Bronchial epithelial cell (primary cell): ENCODE data around the gene C10orf105. TPM values are rescaled to one million over a fixed set of nuclear protein-coding genes. Genes with fewer than 3 reads are reported as not detected.

Source experiments
- DNase-seq: peaks from one replicate; pipeline ENCODE4 v3.0.0-alpha.2; 2010; ENCODE audit warnings: low read depth
- FAIRE-seq: peaks from 2 replicates; lab custom pipeline; 2011; peaks lifted over from hg19 to GRCh38; lab: Jason Lieb, UNC
- H3K27me3 ChIP-seq: 2 replicates; pipeline ENCODE4 v1.5.1; 2011; ENCODE audit warnings: low read length; ENCODE audit not compliant: control insufficient read depth, insufficient read depth
- H3K36me3 ChIP-seq: 2 replicates; pipeline ENCODE4 v1.5.1; 2011; ENCODE audit warnings: low read length; ENCODE audit not compliant: control insufficient read depth, insufficient read depth
- H3K4me3 ChIP-seq: 2 replicates; pipeline ENCODE4 v1.5.1; 2011; ENCODE audit warnings: mild to moderate bottlenecking, low read depth, low read length, control low read depth
- total RNA-seq: library from RNA; depleted of rRNA; stranded (reverse); fragments of >200 nt; gene quantifications from 2 replicates; pipeline ENCODE4 v1.2.1, GENCODE V29; 2014
- TF ChIP-seq, protein P1 (sequence below): IDR thresholded peaks from 2 replicates; pipeline ENCODE4 v1.5.1; 2011; ENCODE audit warnings: mild to moderate bottlenecking, moderate library complexity, low read length, control low read depth, inconsistent platforms; ENCODE audit not compliant: insufficient read depth, severe bottlenecking

Gene C10orf105
- total RNA-seq, 1 donor from 2014 or later: not detected

DNA sequence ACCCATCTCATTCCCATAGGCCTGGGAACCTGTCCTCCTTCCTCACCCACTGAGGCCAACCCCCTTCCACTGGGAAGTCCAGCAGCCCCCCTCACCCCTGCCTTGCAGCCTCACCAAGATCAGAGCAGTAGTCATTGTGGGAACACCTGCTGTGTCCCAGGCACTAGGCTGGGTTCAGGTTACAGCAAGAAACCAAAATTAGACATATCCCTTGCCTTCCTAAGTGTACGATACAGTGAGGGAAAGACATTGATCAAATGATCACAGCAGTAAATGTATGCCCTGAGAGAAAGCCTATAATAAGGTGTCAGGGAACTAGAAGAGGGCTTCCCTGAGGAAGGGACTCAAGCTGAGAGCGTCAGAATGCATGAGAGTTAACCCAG lies 17.0 kb upstream of the C10orf105 start:
- TF ChIP-seq, protein P1, sequence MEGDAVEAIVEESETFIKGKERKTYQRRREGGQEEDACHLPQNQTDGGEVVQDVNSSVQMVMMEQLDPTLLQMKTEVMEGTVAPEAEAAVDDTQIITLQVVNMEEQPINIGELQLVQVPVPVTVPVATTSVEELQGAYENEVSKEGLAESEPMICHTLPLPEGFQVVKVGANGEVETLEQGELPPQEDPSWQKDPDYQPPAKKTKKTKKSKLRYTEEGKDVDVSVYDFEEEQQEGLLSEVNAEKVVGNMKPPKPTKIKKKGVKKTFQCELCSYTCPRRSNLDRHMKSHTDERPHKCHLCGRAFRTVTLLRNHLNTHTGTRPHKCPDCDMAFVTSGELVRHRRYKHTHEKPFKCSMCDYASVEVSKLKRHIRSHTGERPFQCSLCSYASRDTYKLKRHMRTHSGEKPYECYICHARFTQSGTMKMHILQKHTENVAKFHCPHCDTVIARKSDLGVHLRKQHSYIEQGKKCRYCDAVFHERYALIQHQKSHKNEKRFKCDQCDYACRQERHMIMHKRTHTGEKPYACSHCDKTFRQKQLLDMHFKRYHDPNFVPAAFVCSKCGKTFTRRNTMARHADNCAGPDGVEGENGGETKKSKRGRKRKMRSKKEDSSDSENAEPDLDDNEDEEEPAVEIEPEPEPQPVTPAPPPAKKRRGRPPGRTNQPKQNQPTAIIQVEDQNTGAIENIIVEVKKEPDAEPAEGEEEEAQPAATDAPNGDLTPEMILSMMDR: no peak
- no peaks in the 10 kb centered on the region for H3K36me3 ChIP-seq
- H3K4me3 ChIP-seq: no peak overlapping the region
- no peak for DNase-seq
- no peak for FAIRE-seq
- no peaks in the 10 kb centered on the region for H3K27me3 ChIP-seq

DNA sequence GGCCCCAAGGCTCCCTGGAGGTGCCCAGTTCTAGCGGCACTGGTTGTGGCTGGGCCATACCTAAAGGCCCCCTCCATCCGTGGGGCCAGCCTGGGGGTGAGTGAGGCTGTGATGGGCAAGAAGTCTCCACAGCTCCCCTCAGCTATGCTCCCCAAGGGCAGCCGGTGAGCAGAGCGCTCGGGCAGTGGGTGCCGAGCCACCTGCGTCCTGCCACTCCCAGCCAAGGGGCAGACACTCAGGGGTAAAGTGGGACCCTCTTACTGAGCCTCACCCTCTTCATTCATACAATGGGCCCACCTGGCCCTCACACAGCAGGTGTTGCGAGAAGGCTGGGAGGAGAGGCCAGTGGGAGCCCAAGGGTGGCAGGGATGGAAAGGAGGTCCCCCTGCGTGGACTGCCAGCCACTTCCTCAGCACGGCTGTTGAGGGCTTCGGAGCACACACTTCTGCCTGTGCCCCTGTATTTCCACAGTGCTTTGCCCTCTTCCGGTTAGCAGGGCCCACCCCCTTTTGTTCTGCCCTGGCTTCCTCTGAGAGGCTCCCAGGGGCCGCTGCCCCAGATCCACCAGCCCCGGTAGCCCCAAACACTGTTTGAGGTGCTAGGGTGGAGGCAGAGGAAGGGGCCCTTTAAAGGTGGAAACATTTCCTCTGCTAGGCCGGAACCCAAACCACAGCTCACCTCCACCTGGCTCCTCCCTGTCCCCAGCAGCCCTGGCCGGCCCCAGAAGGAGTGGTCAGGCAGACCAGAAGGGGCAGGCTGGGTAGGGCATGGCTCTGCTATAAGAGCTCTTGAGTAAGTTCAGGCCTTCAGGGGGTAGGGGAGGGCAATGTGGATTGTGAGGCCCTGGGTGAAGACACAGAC lies 16.4 kb upstream of the C10orf105 start:
- no peak for FAIRE-seq
- Histone ChIP-seq H3K27me3 (no peaks in the 10 kb centered on the region), H3K4me3 (no peak overlapping the region), H3K36me3 (no peaks in the 10 kb centered on the region)
- TF ChIP-seq, protein P1: no peak
- DNase-seq: no peak

DNA sequence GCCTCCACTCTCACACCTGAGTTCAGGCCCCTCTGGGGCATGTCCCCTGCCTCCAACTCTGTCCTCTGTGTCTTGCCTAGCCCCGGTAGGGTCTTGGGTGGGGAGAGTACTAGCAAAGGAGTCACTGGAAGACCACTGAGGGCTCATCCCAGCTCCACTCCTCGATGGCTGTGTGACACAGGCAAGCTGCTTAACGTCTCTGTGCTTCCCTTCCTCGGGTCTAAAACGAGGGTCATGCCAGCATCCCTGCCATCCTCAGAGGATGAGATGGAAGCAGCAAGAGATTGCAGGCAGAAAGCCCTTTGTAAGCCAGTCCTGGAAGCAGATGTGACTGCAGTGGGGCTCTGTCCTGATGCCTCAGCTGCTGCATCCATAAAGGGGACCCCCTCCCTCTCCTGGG lies 15.2 kb upstream of the C10orf105 start:
- DNase-seq (no peak), FAIRE-seq (peak; percentile 13)
- Histone ChIP-seq H3K4me3 (no peak overlapping the region), H3K27me3 (no peaks in the 10 kb centered on the region), H3K36me3 (no peaks in the 10 kb centered on the region)
- TF ChIP-seq, protein P1: no peak

DNA sequence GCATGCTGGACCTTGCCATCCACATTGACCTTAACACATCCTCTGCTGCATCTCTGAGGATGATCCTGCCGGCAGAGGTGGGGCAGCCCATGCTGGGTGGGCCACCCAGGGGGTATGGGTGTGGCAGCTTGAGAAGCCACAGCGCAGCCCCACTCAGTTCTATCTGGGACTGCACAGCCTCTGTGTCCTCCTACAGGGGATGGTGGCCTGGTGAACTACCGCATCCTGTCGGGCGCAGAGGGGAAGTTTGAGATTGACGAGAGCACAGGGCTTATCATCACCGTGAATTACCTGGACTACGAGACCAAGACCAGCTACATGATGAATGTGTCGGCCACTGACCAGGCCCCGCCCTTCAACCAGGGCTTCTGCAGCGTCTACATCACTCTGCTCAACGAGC lies 12.2 kb upstream of the C10orf105 start:
- TF ChIP-seq, protein P1: no peak
- no peak for FAIRE-seq
- H3K36me3 ChIP-seq: no peaks in the 10 kb centered on the region
- H3K27me3 ChIP-seq: no peaks in the 10 kb centered on the region
- DNase-seq: no peak
- no peak overlapping the region for H3K4me3 ChIP-seq

DNA sequence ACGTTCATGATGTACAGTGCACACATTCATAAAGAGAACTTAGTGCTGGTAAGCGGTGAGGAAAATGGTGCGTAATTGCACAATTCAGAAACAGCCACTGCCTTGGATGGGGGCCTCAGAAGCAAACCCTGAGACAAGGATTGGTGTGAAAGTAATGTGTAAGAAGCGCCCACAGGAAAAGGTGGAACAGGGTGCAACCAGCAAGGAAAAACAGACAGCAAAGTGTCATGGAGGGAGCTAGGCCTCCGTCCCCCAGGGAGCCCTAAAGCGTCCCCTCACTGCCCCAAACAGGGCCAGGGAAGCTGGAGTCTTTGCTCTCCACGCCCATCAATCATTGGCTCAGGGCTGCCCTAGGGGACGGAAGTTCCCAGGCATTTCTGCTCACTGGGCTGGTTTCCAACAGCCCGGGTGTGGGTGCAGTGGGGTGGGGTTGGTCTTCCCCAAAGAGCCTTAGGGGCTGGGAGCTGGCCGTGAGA lies 9.6 kb upstream of the C10orf105 start:
- DNase-seq (peak; percentile 72), FAIRE-seq (no peak)
- Histone ChIP-seq H3K36me3 (no peaks in the 10 kb centered on the region), H3K4me3 (no peak overlapping the region), H3K27me3 (no peaks in the 10 kb centered on the region)
- TF ChIP-seq, protein P1: no peak
